H9 (cell line): ENCODE results near the gene EEF2K. TPM values are rescaled to one million over a fixed set of nuclear protein-coding genes. Genes with fewer than 3 reads are reported as not detected.

Experiments used
- DNase-seq: peaks from one replicate; pipeline ENCODE4 v3.0.0-alpha.2; 2017
- H2AFZ ChIP-seq: one replicate; pipeline ENCODE4 v1.6.1; 2013; ENCODE audit warnings: mild to moderate bottlenecking, low read length, control low read depth, moderate library complexity
- H2AK5ac ChIP-seq: 2 replicates; pipeline ENCODE4 v1.6.1; 2013; ENCODE audit warnings: low read length, control low read depth, mixed read lengths; ENCODE audit not compliant: insufficient read length
- H2BK120ac ChIP-seq: one replicate; pipeline ENCODE4 v1.6.1; 2013; ENCODE audit warnings: low read depth, mild to moderate bottlenecking, low read length, control low read depth, inconsistent platforms; ENCODE audit not compliant: poor library complexity, severe bottlenecking
- H2BK12ac ChIP-seq: 2 replicates; pipeline ENCODE4 v1.6.1; 2013; ENCODE audit warnings: low read length, control low read depth, mixed read lengths, low read depth; ENCODE audit not compliant: insufficient read length
- H2BK15ac ChIP-seq: 2 replicates; pipeline ENCODE4 v1.6.1; 2013; ENCODE audit warnings: low read depth, low read length, control low read depth
- H2BK20ac ChIP-seq: one replicate; pipeline ENCODE4 v1.6.1; 2013; ENCODE audit warnings: low read depth, mild to moderate bottlenecking, low read length, control low read depth, inconsistent platforms; ENCODE audit not compliant: poor library complexity, severe bottlenecking
- H2BK5ac ChIP-seq: 2 replicates; pipeline ENCODE4 v1.6.1; 2013; ENCODE audit warnings: low read length, control low read depth, mixed read lengths; ENCODE audit not compliant: insufficient read length
- H3K14ac ChIP-seq: 2 replicates; pipeline ENCODE4 v1.6.1; 2013; ENCODE audit warnings: low read length, control low read depth; ENCODE audit not compliant: insufficient read depth
- H3K18ac ChIP-seq: 2 replicates; pipeline ENCODE4 v1.6.1; 2013; ENCODE audit warnings: low read depth, mild to moderate bottlenecking, mixed read lengths, low read length, control low read depth; ENCODE audit not compliant: insufficient read length
- H3K23ac ChIP-seq: 2 replicates; pipeline ENCODE4 v1.6.1; 2013; ENCODE audit warnings: low read length, control low read depth, mixed read lengths, low read depth; ENCODE audit not compliant: insufficient read length
- H3K23me2 ChIP-seq: 2 replicates; pipeline ENCODE4 v1.6.1; 2013; ENCODE audit warnings: low read depth, mild to moderate bottlenecking, mixed read lengths, low read length, control low read depth; ENCODE audit not compliant: insufficient read length, poor library complexity, severe bottlenecking
- H3K27ac ChIP-seq: 2 replicates; pipeline ENCODE4 v1.5.1; 2013; ENCODE audit warnings: low read length, control low read depth, mixed read lengths, low read depth; ENCODE audit not compliant: insufficient read length
- H3K27me3 ChIP-seq: 2 replicates; pipeline ENCODE4 v1.6.1; 2013; ENCODE audit warnings: low read length, control low read depth, inconsistent platforms; ENCODE audit not compliant: insufficient read depth
- H3K4ac ChIP-seq: 2 replicates; pipeline ENCODE4 v1.6.1; 2013; ENCODE audit warnings: low read depth, mild to moderate bottlenecking, control low read depth, inconsistent platforms, low read length, moderate library complexity
- H3K4me1 ChIP-seq: 2 replicates; pipeline ENCODE4 v1.6.1; 2013; ENCODE audit warnings: low read length, control low read depth, inconsistent platforms; ENCODE audit not compliant: insufficient read depth
- H3K4me2 ChIP-seq: 2 replicates; pipeline ENCODE4 v1.6.1; 2013; ENCODE audit warnings: low read length, control low read depth, mixed read lengths; ENCODE audit not compliant: insufficient read length, insufficient read depth
- H3K56ac ChIP-seq: 2 replicates; pipeline ENCODE4 v1.6.1; 2013; ENCODE audit warnings: low read depth, mild to moderate bottlenecking, mixed read lengths, low read length, control low read depth; ENCODE audit not compliant: insufficient read length
- H3K79me1 ChIP-seq: 2 replicates; pipeline ENCODE4 v1.6.1; 2013; ENCODE audit warnings: low read depth, mild to moderate bottlenecking, moderate library complexity, low read length, control low read depth, inconsistent platforms; ENCODE audit not compliant: insufficient read depth, poor library complexity, severe bottlenecking
- H3K79me2 ChIP-seq: 2 replicates; pipeline ENCODE4 v1.6.1; 2013; ENCODE audit warnings: low read length, control low read depth, inconsistent platforms; ENCODE audit not compliant: insufficient read depth
- H3K9ac ChIP-seq: 2 replicates; pipeline ENCODE4 v1.6.1; 2013; ENCODE audit warnings: low read length, control low read depth, mixed read lengths; ENCODE audit not compliant: insufficient read length; ENCODE audit errors: extremely low read depth
- H3K9me3 ChIP-seq: one replicate; pipeline ENCODE4 v1.6.1; 2013; ENCODE audit warnings: low read depth, low read length, inconsistent platforms; ENCODE audit not compliant: control insufficient read depth
- H3T11ph ChIP-seq: one replicate; pipeline ENCODE4 v1.6.1; 2013; ENCODE audit warnings: mild to moderate bottlenecking, low read length, control low read depth, inconsistent platforms
- H4K20me1 ChIP-seq: one replicate; pipeline ENCODE4 v1.6.1; 2013; ENCODE audit not compliant: control insufficient read depth, insufficient read length, insufficient read depth
- H4K5ac ChIP-seq: 2 replicates; pipeline ENCODE4 v1.6.1; 2013; ENCODE audit warnings: low read depth, mild to moderate bottlenecking, mixed read lengths, low read length, control low read depth; ENCODE audit not compliant: insufficient read length
- H4K8ac ChIP-seq: replicated peaks from 2 replicates; pipeline ENCODE4 v1.6.1; 2013; ENCODE audit warnings: low read length, control low read depth, mixed read lengths, low read depth; ENCODE audit not compliant: insufficient read length
- H4K91ac ChIP-seq: 2 replicates; pipeline ENCODE4 v1.6.1; 2013; ENCODE audit warnings: low read depth, mild to moderate bottlenecking, moderate library complexity, mixed read lengths, low read length, control low read depth; ENCODE audit not compliant: insufficient read length
- H3K27ac Mint-ChIP-seq, 3 experiments: 2 replicates in 2 of 3; 3 replicates in 1 of 3; pipeline ENCODE4 v1.8.0; 2020 to 2021; ENCODE audit warnings: mixed read lengths in 3 of 3, mild to moderate bottlenecking in 1 of 3, moderate library complexity in 1 of 3
- H3K27me3 Mint-ChIP-seq: 2 replicates; pipeline ENCODE4 v1.8.0; 2021; ENCODE audit warnings: low read depth, mild to moderate bottlenecking, moderate library complexity, mixed read lengths
- H3K36me3 Mint-ChIP-seq, 3 experiments: 2 replicates in 2 of 3; 3 replicates in 1 of 3; pipeline ENCODE4 v1.8.0; 2020 to 2021; ENCODE audit warnings: low read depth in 3 of 3, mixed read lengths in 3 of 3; ENCODE audit not compliant: insufficient read depth in 1 of 3
- H3K4me1 Mint-ChIP-seq, 2 experiments: 2 replicates each; pipeline ENCODE4 v1.8.0; 2020; ENCODE audit warnings: mixed read lengths in 2 of 2
- H3K4me3 Mint-ChIP-seq, 2 experiments: 2 replicates in 1 of 2; 3 replicates in 1 of 2; pipeline ENCODE4 v1.8.0; 2020 to 2021; ENCODE audit warnings: mild to moderate bottlenecking in 2 of 2, mixed read lengths in 2 of 2, moderate library complexity in 1 of 2
- H3K9me3 Mint-ChIP-seq, 2 experiments: 2 replicates in 1 of 2; 3 replicates in 1 of 2; pipeline ENCODE4 v1.8.0; 2020; ENCODE audit warnings: mild to moderate bottlenecking in 2 of 2, mixed read lengths in 2 of 2, moderate library complexity in 1 of 2
- CTCF ChIP-seq: fragments of 200-600 bp; sonication (generic); conservative IDR thresholded peaks from 3 replicates; pipeline ENCODE4 v1.8.0; 2021; ENCODE audit warnings: antibody characterized with exemption, mild to moderate bottlenecking
- WGBS: extraction: QIAGEN DNeasy Blood & Tissue Kit; methylation state at CpG from one replicate; pipeline ENCODE4 v1.1.7; 2013; ENCODE audit warnings: missing lambda C conversion rate, low lambda C conversion rate, mixed read lengths; ENCODE audit not compliant: insufficient read length; ENCODE audit errors: extremely low coverage; 5-methylcytosine and 5-hydroxymethylcytosine counted together
- total RNA-seq: library from RNA; stranded (reverse); gene quantifications from 2 replicates; pipeline ENCODE4 v1.2.1, GENCODE V29; 2021

Gene EEF2K
- total RNA-seq, 1 experiment from 2014 or later: 20.7 TPM

GRCh38 chr16:22213236-22213635 is 7.2 kb downstream of the EEF2K start:
- Histone ChIP-seq H2BK20ac (no peak overlapping the region), H3K4ac (no peak overlapping the region), H3K23me2 (no peaks in the 10 kb centered on the region), H4K20me1 (no peaks in the 10 kb centered on the region), H2BK12ac (no peak overlapping the region), H3K14ac (no peak overlapping the region), H2AK5ac (no peak overlapping the region), H3K79me2 (peaks cover 2% of the 10 kb centered on the region; the same call in 1 of the 2 replicates), H3K4me1 (no peaks in the 10 kb centered on the region; the same call in 1 of the 2 replicates), H3K27me3 (no peaks in the 10 kb centered on the region), H4K8ac (no peak overlapping the region), H4K91ac (no peak overlapping the region), H3K79me1 (no peaks in the 10 kb centered on the region), H3K23ac (no peak overlapping the region), H3K9ac (no peak overlapping the region), H4K5ac (no peak overlapping the region), H3K4me2 (no peak overlapping the region), H3K9me3 (no peaks in the 10 kb centered on the region), H3K18ac (no peak overlapping the region), H3T11ph (no peak overlapping the region), H3K27ac (no peak overlapping the region), H2BK15ac (no peak overlapping the region), H3K56ac (no peak overlapping the region), H2BK5ac (no peak overlapping the region), H2AFZ (no peak overlapping the region), H2BK120ac (no peak overlapping the region)
- no CpG with 5 or more reads among the region's 4 CpGs for WGBS
- H3K36me3 Mint-ChIP-seq: peaks cover 11 to 43% (median 27%) of the 10 kb centered on the region in 3 experiments; a peak in 6 of 7 replicates
- peaks cover 0 to 6% of the 10 kb centered on the region in 2 experiments; a peak in 3 of 5 replicates for H3K9me3 Mint-ChIP-seq
- H3K4me1 Mint-ChIP-seq: peaks cover 11 to 13% of the 10 kb centered on the region in 2 experiments
- no peak for TF ChIP-seq CTCF
- no peak overlapping the region; a peak in 1 of 7 replicates for H3K27ac Mint-ChIP-seq
- DNase-seq: no peak
- no peaks in the 10 kb centered on the region for H3K27me3 Mint-ChIP-seq
- no peak overlapping the region for H3K4me3 Mint-ChIP-seq
